Stimulated activated CD4-positive, alpha-beta T cell treated with anti-CD3 and anti-CD28 coated beads, Interleukin-15, amount 100 ng/mL, for 48 hours (primary cell): Measurements from ENCODE around the gene C1orf174.
"Not testable (repeated sequence)": the region's sequence is repeated elsewhere in the genome, so short reads cannot be mapped to it uniquely, and the experiment has no call there.

Source experiments
- DNase-seq, 2 donors: peaks; one replicate each; pipeline ENCODE4 v3.0.0-alpha.2; 2020; ENCODE audit warnings: low read depth in 2 of 2

The C1orf174 gene

GRCh38 chr1:3925762-3926161, 25.7 kb upstream of the C1orf174 start:
- DNase-seq = no peak

DNA sequence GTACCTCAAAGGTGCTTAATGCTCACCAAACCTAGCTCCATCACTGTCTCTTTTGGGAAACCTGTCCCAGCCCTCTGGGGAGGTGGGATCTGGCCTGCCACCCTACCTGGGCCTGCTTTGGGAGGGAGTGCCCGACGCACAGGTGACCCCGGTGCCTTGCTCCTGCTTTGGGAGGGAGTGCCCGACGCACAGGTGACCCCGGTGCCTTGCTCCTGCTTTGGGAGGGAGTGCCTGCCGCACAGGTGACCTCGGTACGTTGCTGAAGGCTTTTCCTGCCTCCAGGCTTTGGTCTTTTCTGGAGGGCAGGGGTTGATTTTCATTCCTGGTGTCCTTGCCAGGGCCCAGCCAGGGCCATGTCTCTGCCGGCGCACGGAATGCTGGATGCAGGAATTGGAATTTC, 25.2 kb upstream of the C1orf174 start:
- no peak for DNase-seq

DNA sequence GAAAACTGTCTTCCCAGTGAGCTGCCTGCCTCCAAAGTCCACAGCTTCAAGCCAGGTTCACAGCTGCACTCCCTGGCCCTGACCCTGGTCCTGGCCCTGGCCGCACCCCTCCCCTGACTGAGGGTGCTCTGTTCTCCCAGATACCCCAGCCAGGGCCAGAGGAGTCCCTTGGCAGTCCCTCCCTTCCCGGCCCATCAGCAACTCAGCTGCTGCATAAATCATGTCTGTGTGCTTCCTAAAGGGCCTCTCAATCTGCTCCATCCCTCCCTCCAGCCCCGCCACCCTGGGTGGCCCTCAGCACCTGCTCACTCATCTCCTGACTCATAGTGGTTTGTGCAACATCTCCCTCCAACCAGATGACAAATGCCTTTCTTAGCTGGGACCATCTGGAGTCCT, 24.8 kb upstream of the C1orf174 start:
- DNase-seq = no peak

DNA sequence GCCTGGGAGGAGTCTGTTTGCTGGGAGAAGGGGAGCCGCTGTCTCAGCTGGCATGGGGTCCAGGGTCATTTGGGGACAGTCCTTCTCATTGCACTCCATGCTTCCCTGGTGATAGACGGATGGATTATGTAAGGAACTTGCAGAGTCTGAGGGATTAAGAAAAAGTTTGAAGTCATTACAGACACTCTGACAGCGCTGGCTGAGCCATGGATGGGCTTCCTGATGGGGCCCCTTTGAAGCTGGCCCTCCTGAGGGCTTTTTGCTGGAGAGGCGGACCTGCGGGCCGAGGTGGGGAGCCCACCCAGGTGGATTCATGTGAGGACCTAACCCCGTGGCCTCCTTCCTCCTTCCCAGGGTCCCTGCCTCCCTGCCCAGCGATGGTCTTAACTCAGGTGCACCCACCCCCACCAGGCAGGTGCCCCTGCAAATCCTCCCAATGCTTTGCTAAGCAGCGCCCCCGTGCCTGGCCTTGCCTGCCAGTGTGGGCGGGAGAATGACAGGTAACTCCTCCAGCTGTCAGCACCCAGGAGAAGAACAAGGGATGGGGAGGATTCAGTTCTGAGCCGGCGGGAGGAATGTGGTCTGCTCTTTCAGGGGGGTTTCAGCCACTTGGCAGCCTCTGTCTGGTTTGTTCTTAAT, 24.2 kb upstream of the C1orf174 start:
- DNase-seq = no peak

GRCh38 chr1:3923378-3924185, 23.5 kb upstream of the C1orf174 start:
- DNase-seq = no peak

- no peak for DNase-seq
Measured at GRCh38 chr1:3922851-3923250, 22.8 kb upstream of the C1orf174 start.

DNA sequence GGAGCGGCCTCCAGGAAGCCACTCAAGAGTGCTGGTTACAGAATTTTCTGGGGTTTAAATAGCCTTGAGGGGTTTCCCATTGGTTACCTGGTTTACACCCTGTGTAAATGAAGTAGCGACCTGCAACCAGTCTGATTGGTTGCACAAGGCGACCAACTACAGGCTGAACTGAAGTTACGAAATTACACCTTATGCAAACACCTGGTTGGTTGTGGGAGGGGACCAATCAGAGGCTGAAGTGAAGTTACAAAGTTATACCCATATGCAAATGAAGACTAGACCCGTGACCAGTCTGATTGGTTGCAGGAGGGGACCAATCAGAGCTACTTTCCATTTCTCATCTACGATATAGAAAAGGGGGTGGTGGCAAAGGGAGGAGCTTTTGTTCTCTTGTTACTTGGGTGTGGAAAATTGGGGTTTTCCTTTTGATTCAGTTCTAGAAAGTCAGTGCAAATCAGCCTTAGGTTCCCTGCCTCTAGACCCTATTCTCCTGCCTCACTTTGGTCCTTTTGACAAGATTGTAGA, 22.2 kb upstream of the C1orf174 start:
- no peak for DNase-seq

DNA sequence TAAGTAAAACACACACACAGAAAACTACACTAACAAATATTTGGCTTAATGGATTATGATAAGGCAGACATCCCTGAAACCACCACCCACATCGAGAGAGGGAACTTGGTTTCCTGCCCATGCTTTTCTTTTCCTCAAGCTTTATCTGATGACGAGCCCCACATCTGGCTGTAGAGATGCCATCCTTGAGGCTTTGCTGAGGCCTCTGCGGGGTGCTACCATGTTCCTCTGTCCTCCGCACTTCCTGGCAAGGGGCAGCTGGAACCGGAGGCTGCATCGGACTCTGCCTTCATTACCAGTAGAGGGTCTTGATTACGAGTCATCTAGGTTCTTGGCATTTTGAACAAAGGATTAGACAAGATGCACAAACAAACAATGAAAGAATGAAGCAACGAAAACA, 21.7 kb upstream of the C1orf174 start:
- no peak for DNase-seq

DNA sequence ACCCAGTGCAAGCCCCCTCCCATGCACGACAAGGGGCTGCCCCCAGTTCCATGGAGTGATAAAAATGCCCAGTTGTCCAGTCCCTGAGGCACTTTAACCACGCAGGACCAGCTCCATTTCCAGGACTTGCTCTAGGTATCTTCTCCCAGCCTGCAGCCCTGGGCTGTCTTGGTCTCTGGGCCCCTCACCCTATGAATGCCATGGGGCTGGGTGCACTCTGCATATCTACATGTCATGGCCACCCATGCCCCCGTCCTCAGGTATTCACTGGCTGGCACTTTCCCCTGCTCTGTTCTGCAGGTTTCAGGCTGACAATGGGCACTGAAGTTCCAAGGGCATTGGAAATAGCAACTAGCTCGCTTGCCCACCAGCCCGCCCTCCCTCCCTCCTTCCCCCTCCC, 19.6 kb upstream of the C1orf174 start:
- no peak for DNase-seq

GRCh38 chr1:3918966-3919611, 19.0 kb upstream of the C1orf174 start:
- no peak for DNase-seq

- not testable (repeated sequence) for DNase-seq
Measured at GRCh38 chr1:3918359-3918758, 18.3 kb upstream of the C1orf174 start.

DNA sequence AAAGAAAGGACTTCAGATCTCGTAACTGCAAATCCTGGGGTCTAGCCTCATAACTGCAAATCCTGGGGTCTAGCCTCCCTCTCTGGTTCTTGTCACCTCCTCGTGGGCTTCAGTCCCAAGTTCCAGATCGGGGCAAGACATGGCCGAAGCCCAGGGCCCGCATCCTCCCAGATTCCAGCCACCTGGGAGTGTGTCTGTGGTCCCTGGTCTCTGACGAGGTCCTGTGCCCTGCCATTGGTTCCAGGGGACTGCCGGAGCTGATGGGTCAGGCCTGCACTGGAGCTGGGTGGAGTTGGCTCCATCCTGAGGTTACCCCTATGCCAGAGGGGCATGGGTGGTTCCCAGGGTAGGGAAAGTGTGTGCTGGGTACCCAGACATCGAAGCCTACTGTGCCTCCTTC, 17.7 kb upstream of the C1orf174 start:
- DNase-seq = no peak

GRCh38 chr1:3915551-3916121, 15.6 kb upstream of the C1orf174 start:
- no peak for DNase-seq

- DNase-seq = no peak
Measured at GRCh38 chr1:3914911-3915310, 14.8 kb upstream of the C1orf174 start.

DNA sequence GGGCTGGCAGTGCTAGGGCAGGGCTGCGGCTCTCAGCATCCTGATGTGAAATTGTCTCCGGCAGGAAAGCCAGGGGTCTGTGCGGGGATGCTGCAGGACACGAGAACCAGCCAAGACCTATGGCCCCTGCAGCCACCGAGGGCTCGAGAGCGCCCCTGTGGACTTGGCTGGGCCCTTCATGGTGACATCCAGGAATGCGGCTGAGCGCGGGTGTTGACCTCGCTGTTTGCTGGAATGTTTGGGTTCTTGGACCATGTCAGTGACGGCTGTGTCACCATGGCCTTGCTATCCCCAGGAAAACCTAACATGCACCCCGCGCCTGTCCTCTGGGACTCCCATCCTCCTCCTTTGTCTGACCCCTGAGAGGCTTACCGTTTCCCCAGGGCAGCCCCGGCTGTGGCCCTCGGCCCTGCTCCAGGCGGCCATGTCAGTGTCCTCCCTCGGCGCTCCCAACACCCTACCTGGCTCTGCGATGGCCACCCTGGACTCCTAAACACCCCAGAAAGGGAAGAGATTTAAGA, 14.3 kb upstream of the C1orf174 start:
- no peak for DNase-seq

GRCh38 chr1:3912809-3913685, 13.0 kb upstream of the C1orf174 start:
- DNase-seq = no peak

DNA sequence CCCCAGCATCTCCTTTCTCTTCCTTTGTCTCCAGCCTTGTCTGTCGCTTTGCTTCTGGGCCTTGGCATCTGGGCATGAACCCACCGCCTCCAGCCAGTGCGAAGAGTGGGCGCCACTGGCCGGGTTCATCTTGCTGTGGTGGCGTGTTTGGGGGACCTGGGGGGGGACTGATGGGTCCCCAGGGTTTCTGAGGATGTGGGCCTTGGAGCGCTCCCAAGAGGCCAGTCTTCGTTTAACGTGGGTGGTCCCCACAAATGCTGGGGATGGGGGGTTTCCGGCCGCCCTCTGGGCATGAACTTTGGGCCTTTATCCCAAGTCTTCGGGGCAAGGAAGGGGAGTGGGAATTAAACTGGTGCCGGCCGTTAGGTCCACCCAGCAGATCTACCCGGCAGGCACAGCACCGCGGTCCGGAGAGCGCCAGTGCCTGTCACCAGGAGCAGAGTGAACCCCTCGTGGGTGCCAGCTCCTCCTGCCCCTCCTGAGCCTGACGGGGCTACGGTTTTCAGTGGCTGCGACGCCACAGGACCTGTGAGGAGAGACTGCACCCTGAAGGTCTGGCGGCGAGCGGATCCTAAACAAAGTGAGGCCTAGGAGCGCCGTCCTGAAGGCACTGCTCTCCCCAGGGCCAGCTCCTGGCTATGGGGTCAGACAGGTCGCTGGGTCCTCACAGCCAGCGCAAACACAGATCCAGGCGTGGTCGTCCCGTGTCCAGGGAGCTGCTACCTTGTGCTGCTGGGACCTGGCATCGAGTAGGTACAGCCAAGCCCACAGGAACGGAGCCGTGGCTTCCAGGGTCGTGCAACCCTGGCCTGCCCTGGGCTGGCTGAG, 12.1 kb upstream of the C1orf174 start:
- DNase-seq = no peak

GRCh38 chr1:3910857-3911845, 11.1 kb upstream of the C1orf174 start:
- peak; percentile 56 to 67 for DNase-seq
